Retinal pigment epithelial cell (primary cell): ENCODE data around the gene LINGO1.
A peak's percentile ranks its signal among the peaks of the same experiment; 100 is the strongest.

Experiments
- DNase-seq: peaks from one replicate; pipeline ENCODE4 v3.0.0-alpha.2; 2010; ENCODE audit warnings: low read depth
- H3K4me3 ChIP-seq: 2 replicates; pipeline ENCODE4 v1.5.1; 2011; ENCODE audit warnings: mild to moderate bottlenecking, low read length, control low read depth, moderate library complexity
- CTCF ChIP-seq: conservative IDR thresholded peaks from 2 replicates; pipeline ENCODE4 v1.5.1; 2011; ENCODE audit warnings: low read depth, low read length, control low read depth, inconsistent platforms

Gene LINGO1

GRCh38 chr15:77665530-77666295 is 33.0 kb upstream of the LINGO1 start:
- no peak for TF ChIP-seq CTCF
- no peak for DNase-seq
- H3K4me3 ChIP-seq: no peak overlapping the region

GRCh38 chr15:77664428-77664827 is 31.7 kb upstream of the LINGO1 start:
- no peak overlapping the region for H3K4me3 ChIP-seq
- DNase-seq: no peak
- TF ChIP-seq CTCF: no peak

DNA sequence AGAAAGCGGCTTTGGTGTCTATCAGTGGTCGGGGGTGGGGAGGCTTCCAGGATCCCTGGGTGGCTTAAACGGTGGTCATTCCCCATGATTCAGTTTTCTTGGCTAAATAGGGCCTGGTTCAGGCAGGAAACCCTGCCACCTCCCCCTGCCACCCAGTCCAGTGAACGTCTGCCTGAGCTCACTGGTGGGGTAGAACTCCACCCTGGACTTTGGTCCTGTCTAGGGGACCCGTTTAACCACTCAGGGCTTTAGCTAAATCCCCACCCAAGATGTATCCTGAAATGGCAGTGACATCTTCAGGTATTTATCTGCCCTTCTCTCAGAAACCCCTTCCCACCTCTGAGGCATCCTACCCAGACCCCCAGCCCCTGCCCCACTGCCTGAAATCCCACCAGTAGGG is 30.5 kb upstream of the LINGO1 start:
- DNase-seq: no peak
- no peak overlapping the region for H3K4me3 ChIP-seq
- TF ChIP-seq CTCF: no peak

GRCh38 chr15:77659350-77660321 is 26.9 kb upstream of the LINGO1 start:
- peak; percentile 66 for TF ChIP-seq CTCF
- H3K4me3 ChIP-seq: no peak overlapping the region
- no peak for DNase-seq

- no peak for DNase-seq
- TF ChIP-seq CTCF: no peak
- no peak overlapping the region for H3K4me3 ChIP-seq
Measured at GRCh38 chr15:77658304-77658703, 25.6 kb upstream of the LINGO1 start.

DNA sequence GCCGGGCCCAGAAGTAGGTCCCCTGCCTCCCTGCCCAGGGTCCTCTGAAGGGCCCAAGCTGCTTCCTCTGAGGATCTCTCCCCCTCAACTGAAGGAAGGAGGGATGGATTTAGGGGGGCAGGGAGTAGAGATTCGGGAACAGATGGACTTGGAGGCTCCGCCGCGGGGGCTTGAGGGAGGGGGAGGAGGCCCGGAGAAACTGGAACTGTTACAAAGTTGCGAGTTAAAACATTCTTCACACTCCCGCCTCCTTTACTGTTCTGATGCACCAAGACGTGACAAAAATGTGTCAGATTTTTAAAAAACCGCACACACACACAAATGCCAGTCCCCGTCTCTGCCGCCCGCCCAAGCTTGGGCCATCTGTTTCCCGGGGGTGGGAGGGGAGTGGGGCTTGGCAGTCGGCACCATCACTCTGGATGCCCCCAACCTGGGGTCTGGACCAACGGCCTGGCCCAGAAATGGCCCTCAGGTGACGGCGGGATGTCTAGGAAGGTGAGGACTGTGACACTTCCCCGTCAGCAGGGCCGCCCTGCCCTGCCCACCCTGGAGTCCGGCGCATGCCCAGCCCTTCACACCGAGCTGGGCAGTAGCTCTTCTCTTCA is 25.0 kb upstream of the LINGO1 start:
- DNase-seq: no peak
- TF ChIP-seq CTCF: no peak
- no peak overlapping the region for H3K4me3 ChIP-seq
